Lower leg skin (tissue), 3 donors: ENCODE results near the gene KCNIP4.

Source experiments
- POLR2A ChIP-seq, 2 donors: fragments of 450-650 bp; IDR thresholded peaks; one replicate each; pipeline ENCODE4 v1.6.1; 2016 to 2017; ENCODE audit warnings: antibody characterized with exemption in 2 of 2, mild to moderate bottlenecking in 1 of 2, moderate library complexity in 1 of 2
- TF ChIP-seq, protein P1 (sequence below), 3 donors: fragments of 450-650 bp; IDR thresholded peaks; one replicate each; pipeline ENCODE4 v1.5.1; 2016; ENCODE audit warnings: antibody characterized with exemption in 3 of 3, mild to moderate bottlenecking in 3 of 3, moderate library complexity in 2 of 3

GRCh38 chr4:21090094-21090666 is 858.4 kb downstream of the KCNIP4 start:
- TF ChIP-seq, protein P1, sequence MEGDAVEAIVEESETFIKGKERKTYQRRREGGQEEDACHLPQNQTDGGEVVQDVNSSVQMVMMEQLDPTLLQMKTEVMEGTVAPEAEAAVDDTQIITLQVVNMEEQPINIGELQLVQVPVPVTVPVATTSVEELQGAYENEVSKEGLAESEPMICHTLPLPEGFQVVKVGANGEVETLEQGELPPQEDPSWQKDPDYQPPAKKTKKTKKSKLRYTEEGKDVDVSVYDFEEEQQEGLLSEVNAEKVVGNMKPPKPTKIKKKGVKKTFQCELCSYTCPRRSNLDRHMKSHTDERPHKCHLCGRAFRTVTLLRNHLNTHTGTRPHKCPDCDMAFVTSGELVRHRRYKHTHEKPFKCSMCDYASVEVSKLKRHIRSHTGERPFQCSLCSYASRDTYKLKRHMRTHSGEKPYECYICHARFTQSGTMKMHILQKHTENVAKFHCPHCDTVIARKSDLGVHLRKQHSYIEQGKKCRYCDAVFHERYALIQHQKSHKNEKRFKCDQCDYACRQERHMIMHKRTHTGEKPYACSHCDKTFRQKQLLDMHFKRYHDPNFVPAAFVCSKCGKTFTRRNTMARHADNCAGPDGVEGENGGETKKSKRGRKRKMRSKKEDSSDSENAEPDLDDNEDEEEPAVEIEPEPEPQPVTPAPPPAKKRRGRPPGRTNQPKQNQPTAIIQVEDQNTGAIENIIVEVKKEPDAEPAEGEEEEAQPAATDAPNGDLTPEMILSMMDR (IDR thresholded peaks at IDR 0.05), result no peak
- TF ChIP-seq POLR2A (IDR thresholded peaks at IDR 0.05), result no peak
